Measurements from ENCODE around the gene DGKD.
A peak's percentile ranks its signal among the peaks of the same experiment; 100 is the strongest.

Gene DGKD

GRCh38 chr2:233354500-233354924 lies 218 bp downstream of the DGKD start:
- H3K4me2 ChIP-seq (ENCODE audit: low read depth, low read length) = no peak overlapping the region
- no peak overlapping the region; the same call in 1 of the 2 replicates for H3K4me3 ChIP-seq (ENCODE audit: low read length)
- peaks cover 36% of the 10 kb centered on the region for H3K4me1 ChIP-seq (ENCODE audit: low read length)
- no peak overlapping the region for H3K9ac ChIP-seq (ENCODE audit: low read length)
- peaks cover 8% of the 10 kb centered on the region for H3F3A ChIP-seq (ENCODE audit: insufficient read depth, low read length)
- no peak overlapping the region for H3K27ac ChIP-seq (ENCODE audit: low read length)
- H3K9me2 ChIP-seq (replicated peaks; ENCODE audit: insufficient read depth, low read length) = no peaks in the 10 kb centered on the region
- no peak for DNase-seq
- no peak for TF ChIP-seq CTCF (IDR thresholded peaks at IDR 0.05; ENCODE audit: low read length)
- no peak for TF ChIP-seq EZH2phosphoT487 (IDR thresholded peaks at IDR 0.05; ENCODE audit: low read length)
- TF ChIP-seq EZH2 (optimal IDR thresholded peaks at IDR 0.05; ENCODE audit: low read depth, low read length) = no peak
- H3K27me3 ChIP-seq (replicated peaks; ENCODE audit: insufficient read depth, low read length) = no peaks in the 10 kb centered on the region
- no peaks in the 10 kb centered on the region for H4K20me1 ChIP-seq (ENCODE audit: insufficient read depth, low read length)
- no peak overlapping the region for H2AFZ ChIP-seq (ENCODE audit: low read length)
- H3K36me3 ChIP-seq (replicated peaks; ENCODE audit: insufficient read depth, low read length) = no peaks in the 10 kb centered on the region
- no peaks in the 10 kb centered on the region for H3K9me3 ChIP-seq (replicated peaks; ENCODE audit: insufficient read depth, low read length)
- H3K79me2 ChIP-seq (ENCODE audit: low read length) = peaks cover 46% of the 10 kb centered on the region

DNA sequence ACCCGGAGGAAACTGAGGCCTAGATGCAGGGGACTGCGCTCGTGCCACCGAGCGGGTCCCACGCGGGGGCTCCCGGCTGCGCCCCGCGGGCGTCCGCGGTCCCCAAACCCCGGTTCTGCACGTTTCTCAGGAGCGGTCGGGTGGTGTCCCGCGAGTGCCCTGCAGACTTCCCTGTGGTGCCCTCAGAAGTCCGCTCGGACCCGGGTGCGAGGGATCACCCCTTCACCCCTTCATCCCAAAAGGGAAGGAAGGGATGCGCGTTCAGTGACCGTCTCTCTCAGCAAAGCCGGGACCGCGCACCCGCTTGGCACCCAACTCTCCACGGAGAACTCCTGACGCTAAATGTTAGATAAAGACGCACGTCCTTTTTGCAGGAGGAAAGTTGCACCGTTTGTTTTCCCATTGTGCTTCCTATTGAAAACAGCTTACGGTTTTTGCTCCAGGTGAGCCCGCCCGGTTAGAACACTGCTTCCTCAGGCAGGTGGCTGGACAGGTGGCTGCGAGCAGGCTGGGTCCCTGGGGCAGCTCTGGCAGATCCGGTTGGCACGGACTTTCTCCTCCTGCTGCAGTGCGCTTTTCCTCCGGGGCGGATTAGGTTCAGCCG lies 779 bp downstream of the DGKD start:
- no peak overlapping the region for H3K27ac ChIP-seq (ENCODE audit: low read length)
- no peaks in the 10 kb centered on the region for H3K9me3 ChIP-seq (replicated peaks; ENCODE audit: insufficient read depth, low read length)
- peak overlapping the region; percentile 57 for H3K9ac ChIP-seq (ENCODE audit: low read length)
- TF ChIP-seq EZH2phosphoT487 (IDR thresholded peaks at IDR 0.05; ENCODE audit: low read length) (no peak), CTCF (IDR thresholded peaks at IDR 0.05; ENCODE audit: low read length) (no peak), EZH2 (optimal IDR thresholded peaks at IDR 0.05; ENCODE audit: low read depth, low read length) (no peak)
- H3K4me1 ChIP-seq (ENCODE audit: low read length) = peaks cover 32% of the 10 kb centered on the region
- H3K9me2 ChIP-seq (replicated peaks; ENCODE audit: insufficient read depth, low read length) = no peaks in the 10 kb centered on the region
- H4K20me1 ChIP-seq (ENCODE audit: insufficient read depth, low read length) = no peaks in the 10 kb centered on the region
- H3K27me3 ChIP-seq (replicated peaks; ENCODE audit: insufficient read depth, low read length) = no peaks in the 10 kb centered on the region
- H3F3A ChIP-seq (ENCODE audit: insufficient read depth, low read length) = peaks cover 6% of the 10 kb centered on the region
- peak overlapping the region; percentile 81 for H3K4me3 ChIP-seq (ENCODE audit: low read length)
- DNase-seq = peak; percentile 28
- H2AFZ ChIP-seq (ENCODE audit: low read length) = peak overlapping the region; percentile 48; the same call in 1 of the 2 replicates
- peak overlapping the region; percentile 85 for H3K4me2 ChIP-seq (ENCODE audit: low read depth, low read length)
- no peaks in the 10 kb centered on the region for H3K36me3 ChIP-seq (replicated peaks; ENCODE audit: insufficient read depth, low read length)
- H3K79me2 ChIP-seq (ENCODE audit: low read length) = peaks cover 52% of the 10 kb centered on the region

DNA sequence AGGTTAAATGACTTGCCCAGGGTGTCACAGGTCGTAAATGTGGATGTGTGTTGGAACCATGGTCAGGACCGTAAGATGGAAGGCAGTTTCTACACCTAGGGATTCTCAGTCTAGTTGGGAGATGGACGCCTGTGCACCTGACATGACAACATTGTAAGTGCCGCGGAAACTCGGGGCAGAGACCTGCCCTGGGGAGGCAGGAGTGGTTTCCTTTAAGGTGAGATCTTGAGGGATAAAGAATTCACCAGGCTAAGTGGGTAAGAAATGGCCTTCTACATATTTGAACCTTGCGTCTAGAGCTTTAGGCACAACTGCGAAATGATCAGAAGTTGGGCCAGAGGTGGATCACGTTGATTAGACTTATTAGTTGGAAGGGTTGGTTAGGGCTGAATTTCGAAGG lies 1.6 kb downstream of the DGKD start:
- peak overlapping the region; percentile 81; the same call in 1 of the 2 replicates for H3K4me3 ChIP-seq (ENCODE audit: low read length)
- no peaks in the 10 kb centered on the region for H3K36me3 ChIP-seq (replicated peaks; ENCODE audit: insufficient read depth, low read length)
- no peaks in the 10 kb centered on the region for H3K27me3 ChIP-seq (replicated peaks; ENCODE audit: insufficient read depth, low read length)
- no peak overlapping the region for H2AFZ ChIP-seq (ENCODE audit: low read length)
- H3K9ac ChIP-seq (ENCODE audit: low read length) = no peak overlapping the region
- DNase-seq = no peak
- H4K20me1 ChIP-seq (ENCODE audit: insufficient read depth, low read length) = no peaks in the 10 kb centered on the region
- no peaks in the 10 kb centered on the region for H3K9me3 ChIP-seq (replicated peaks; ENCODE audit: insufficient read depth, low read length)
- H3K79me2 ChIP-seq (ENCODE audit: low read length) = peaks cover 60% of the 10 kb centered on the region
- H3K4me2 ChIP-seq (ENCODE audit: low read depth, low read length) = peak overlapping the region; percentile 85; the same call in 1 of the 2 replicates
- H3K9me2 ChIP-seq (replicated peaks; ENCODE audit: insufficient read depth, low read length) = no peaks in the 10 kb centered on the region
- H3K4me1 ChIP-seq (ENCODE audit: low read length) = peaks cover 28% of the 10 kb centered on the region
- TF ChIP-seq CTCF (IDR thresholded peaks at IDR 0.05; ENCODE audit: low read length) (no peak), EZH2 (optimal IDR thresholded peaks at IDR 0.05; ENCODE audit: low read depth, low read length) (no peak), EZH2phosphoT487 (IDR thresholded peaks at IDR 0.05; ENCODE audit: low read length) (no peak)
- peaks cover 6% of the 10 kb centered on the region for H3F3A ChIP-seq (ENCODE audit: insufficient read depth, low read length)
- H3K27ac ChIP-seq (ENCODE audit: low read length) = no peak overlapping the region

Measured in MM.1S (cell line).